A673 (cell line): ENCODE data around the gene MRPL52. TPM values are rescaled to one million over a fixed set of nuclear protein-coding genes. Genes with fewer than 3 reads are reported as not detected.
A peak's percentile ranks its signal among the peaks of the same experiment; 100 is the strongest.

Experiments used
- Bru-seq: library from RNA; stranded (reverse); fragments of 400-500 nt; gene quantifications from one replicate; lab custom pipeline; 2021; lab: Mats Ljungman, UMichigan
- BruChase-seq, 2 experiments: library from RNA; stranded (reverse); fragments of 400-500 nt; gene quantifications; one replicate each; lab custom pipeline; 2021; lab: Mats Ljungman, UMichigan
- BruUV-seq: library from RNA; stranded (reverse); fragments of 400-500 nt; replicated peaks from 2 replicates; lab custom pipeline; 2021; lab: Mats Ljungman, UMichigan
- CTCF ChIA-PET: fragments of 300-600 bp; sonication (Branson Sonifier 250); formaldehyde crosslinking; loops from one replicate; lab custom pipeline; 2022; ENCODE audit warnings: antibody characterized with exemption; lab: Charles Lee
- POLR2A ChIA-PET: fragments of 300-600 bp; sonication (Branson Sonifier 250); formaldehyde crosslinking; loops from one replicate; lab custom pipeline; 2022; ENCODE audit warnings: antibody characterized with exemption; ENCODE audit not compliant: low non-redundant PET; lab: Charles Lee
- DNase-seq: peaks from one replicate; pipeline ENCODE4 v3.0.0-alpha.2; 2015; ENCODE audit warnings: low spot score
- H3K27ac ChIP-seq: fragments of 200-600 bp; sonication (generic); 2 replicates; pipeline ENCODE4 v1.5.1; 2016; ENCODE audit warnings: mixed run types, low read depth, mild to moderate bottlenecking, mixed read lengths, antibody characterized with exemption, low read length; ENCODE audit not compliant: poor library complexity, severe bottlenecking
- H3K27me3 ChIP-seq: fragments of 200-600 bp; sonication (generic); replicated peaks from 2 replicates; pipeline ENCODE4 v1.6.1; 2017; ENCODE audit warnings: mixed run types, low read depth, mild to moderate bottlenecking, mixed read lengths, antibody characterized with exemption, low read length; ENCODE audit not compliant: insufficient read depth, poor library complexity
- H3K36me3 ChIP-seq: fragments of 200-600 bp; sonication (generic); 2 replicates; pipeline ENCODE4 v1.6.1; 2016; ENCODE audit warnings: mixed run types, mild to moderate bottlenecking, mixed read lengths, antibody characterized with exemption, low read length; ENCODE audit not compliant: insufficient read depth, poor library complexity, severe bottlenecking
- H3K4me1 ChIP-seq: fragments of 200-600 bp; sonication (generic); 2 replicates; pipeline ENCODE4 v1.6.1; 2017; ENCODE audit warnings: mixed run types, mild to moderate bottlenecking, mixed read lengths, antibody characterized with exemption, low read length; ENCODE audit not compliant: insufficient read depth, poor library complexity, severe bottlenecking
- H3K4me3 ChIP-seq: fragments of 200-600 bp; sonication (generic); 2 replicates; pipeline ENCODE4 v1.5.1; 2016; ENCODE audit warnings: low read depth, mixed run types, mild to moderate bottlenecking, mixed read lengths, low read length; ENCODE audit not compliant: poor library complexity, severe bottlenecking
- H3K9me3 ChIP-seq: fragments of 200-600 bp; sonication (generic); 2 replicates; pipeline ENCODE4 v1.6.1; 2016; ENCODE audit warnings: mixed run types, low read depth, mild to moderate bottlenecking, mixed read lengths, antibody characterized with exemption, low read length; ENCODE audit not compliant: poor library complexity, severe bottlenecking
- CTCF ChIP-seq: fragments of 300-800, 200-600 bp; sonication (generic); conservative IDR thresholded peaks from 2 replicates; pipeline ENCODE4 v1.5.1; 2017; ENCODE audit warnings: low read depth, mild to moderate bottlenecking, antibody characterized with exemption, low read length, moderate library complexity, mixed read lengths
- EZH2 ChIP-seq: fragments of 200-600 bp; sonication (generic); IDR thresholded peaks from 2 replicates; pipeline ENCODE4 v1.6.1; 2017; ENCODE audit warnings: borderline replicate concordance, low read depth, mild to moderate bottlenecking, mixed read lengths, antibody characterized with exemption, low read length; ENCODE audit not compliant: poor library complexity, severe bottlenecking
- intact Hi-C: fragments of 100-400 bp; cut with micrococcal nuclease; formaldehyde crosslinking; loops from one replicate; pipeline ENCODE4 v1.10.0; 2022; ENCODE audit not compliant: unreplicated experiment
- long read RNA-seq: library from polyadenylated mRNA; stranded (forward); transcript quantifications from one replicate; pipeline ENCODE4 v2.0.0, GENCODE V29; 2022
- total RNA-seq: library from RNA; stranded (reverse); gene quantifications from 2 replicates; pipeline ENCODE4 v1.2.3, GENCODE V29; 2021

MRPL52 gene
- total RNA-seq (169 and 187 TPM in 2 replicates), Bru-seq, nascent RNA (percentile 85 among the genes with signal in this experiment), BruChase-seq, experiment 1, labeled RNA remaining after a 2-hour chase (percentile 90 among the genes with signal in this experiment), BruChase-seq, experiment 2, labeled RNA remaining after a 6-hour chase (percentile 87 among the genes with signal in this experiment)
- long read RNA-seq, transcript MRPL52-210 (4 exons, 895 nt) = minor isoform, 12 of 168 reads
- long read RNA-seq, transcript MRPL52-215 (5 exons, 398 nt) = minor isoform, 10 of 168 reads
- long read RNA-seq, transcript MRPL52-202 (5 exons, 1,118 nt) = major isoform, 75 of 168 reads
- long read RNA-seq, transcript MRPL52-203 (5 exons, 1,111 nt) = minor isoform, 43 of 168 reads
- long read RNA-seq, partial matches to known transcripts = 3 of 168 reads
- long read RNA-seq, other reads (novel, unspliced or antisense) = 18 of 168 reads

DNA sequence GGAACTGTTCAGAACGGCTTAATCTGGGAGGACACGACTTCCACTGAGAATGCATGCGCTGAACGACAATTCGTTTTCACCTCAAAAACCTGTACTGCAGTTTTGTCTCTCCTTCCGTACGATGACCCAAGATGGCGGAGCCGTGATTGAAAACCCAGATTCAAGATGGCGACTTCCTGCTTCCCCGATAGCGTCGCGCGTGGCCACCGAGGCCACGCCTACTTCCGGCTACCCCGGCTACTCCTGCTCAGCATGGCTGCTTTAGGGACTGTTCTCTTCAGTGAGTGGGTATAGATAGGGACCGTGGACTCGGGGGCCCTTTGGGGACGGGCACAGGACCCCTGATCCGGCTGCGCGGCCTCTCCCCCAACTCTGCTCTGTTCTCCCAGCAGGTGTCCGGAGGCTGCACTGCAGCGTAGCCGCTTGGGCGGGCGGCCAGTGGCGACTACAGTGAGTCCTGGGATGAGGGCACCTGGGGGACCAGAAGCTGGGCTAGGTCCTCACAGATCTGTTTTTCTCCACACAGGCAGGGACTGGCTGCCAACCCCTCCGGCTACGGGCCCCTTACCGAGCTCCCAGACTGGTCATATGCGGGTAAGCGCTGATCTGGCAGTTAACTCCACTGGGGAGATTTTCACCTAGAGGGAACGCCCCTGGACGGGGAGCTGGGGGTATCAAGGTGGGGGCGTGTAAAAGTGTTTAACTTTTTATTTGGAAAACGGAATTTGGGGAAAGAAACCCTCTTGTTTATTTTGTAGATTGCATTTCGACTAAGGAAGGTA lies at the start of gene MRPL52:
Gene MRPL52, plus strand, starts transcription at position 227 of the 782 bp plus-strand sequence. Its CDS starts 26 bp downstream, at position 253.
- H3K36me3 ChIP-seq = peaks cover 25% of the 10 kb centered on the region
- DNase-seq = peak; percentile 95
- H3K4me1 ChIP-seq = peaks cover 11% of the 10 kb centered on the region
- BruUV-seq = no TSS peak
- H3K27ac ChIP-seq = peak within 1 kb of the TSS; percentile 85
- H3K9me3 ChIP-seq = no peaks in the 10 kb centered on the region
- ChIA-PET CTCF (interaction anchor here (0.6 to 1.9 kb wide), 2 partner anchors 11 to 23 kb away, joined by 4 to 5 read pairs; no protein-coding TSS in a partner anchor), POLR2A (no interaction called here)
- no peak for TF ChIP-seq CTCF
- TF ChIP-seq EZH2 = no peak
- intact Hi-C loops = no loop called here
- peak within 1 kb of the TSS; percentile 91 for H3K4me3 ChIP-seq
- H3K27me3 ChIP-seq = no peaks in the 10 kb centered on the region

DNA sequence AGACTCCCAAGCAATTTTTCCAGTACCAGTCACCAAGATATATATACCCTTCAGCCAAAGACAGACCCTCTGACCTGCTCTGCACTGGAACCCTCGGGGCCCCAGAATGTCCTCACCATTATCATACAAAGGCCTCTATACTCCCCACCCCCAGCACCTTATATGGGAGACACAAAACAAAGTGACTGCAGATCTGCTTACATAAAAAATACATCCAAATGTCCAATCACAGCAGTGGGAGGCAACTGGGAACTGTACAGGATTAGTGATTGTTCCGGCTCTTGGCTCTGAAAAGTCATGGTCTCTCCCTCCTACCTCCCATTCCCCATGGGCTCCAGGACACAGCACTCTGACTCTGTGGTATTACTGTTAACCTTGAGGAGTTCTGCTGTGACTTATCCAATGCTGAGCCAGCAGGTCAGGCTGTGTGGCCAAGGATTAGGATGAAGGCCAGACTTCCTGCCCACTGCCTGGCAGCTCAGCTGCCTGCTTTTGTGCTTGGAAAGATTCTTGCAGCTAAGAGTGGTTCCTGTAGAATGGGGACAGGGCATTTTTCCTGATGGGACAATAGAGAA lies 49.5 kb upstream of the MRPL52 start:
- H3K4me1 ChIP-seq = peaks cover 4% of the 10 kb centered on the region
- H3K4me3 ChIP-seq = no peak overlapping the region
- CTCF ChIA-PET = no interaction called here
- TF ChIP-seq EZH2 (no peak), CTCF (no peak)
- no peaks in the 10 kb centered on the region for H3K36me3 ChIP-seq
- POLR2A ChIA-PET = no interaction called here
- intact Hi-C loops = no loop called here
- DNase-seq = peak; percentile 16
- no TSS peak for BruUV-seq
- peak overlapping the region; percentile 68 for H3K27ac ChIP-seq
- H3K27me3 ChIP-seq = no peaks in the 10 kb centered on the region
- H3K9me3 ChIP-seq = no peaks in the 10 kb centered on the region

- Histone ChIP-seq H3K4me3 (no peak overlapping the region), H3K27me3 (no peaks in the 10 kb centered on the region), H3K36me3 (no peaks in the 10 kb centered on the region), H3K4me1 (peaks cover 4% of the 10 kb centered on the region), H3K27ac (peak overlapping the region; percentile 68), H3K9me3 (no peaks in the 10 kb centered on the region)
- no peak for DNase-seq
- CTCF ChIA-PET = no interaction called here
- TF ChIP-seq EZH2 (no peak), CTCF (no peak)
- intact Hi-C loops = no loop called here
- no TSS peak for BruUV-seq
- POLR2A ChIA-PET = no interaction called here
Measured at GRCh38 chr14:22780941-22781300, 48.8 kb upstream of the MRPL52 start.
